LNCaP clone FGC (cell line): ENCODE results near the gene PROB1.
"Not testable (repeated sequence)": the region's sequence is repeated elsewhere in the genome, so short reads cannot be mapped to it uniquely, and the experiment has no call there.

Experiments
- DNase-seq: peaks from one replicate; pipeline ENCODE4 v3.0.0-alpha.2; 2011; ENCODE audit warnings: low read depth
- H3K4me3 ChIP-seq: 2 replicates; pipeline ENCODE4 v1.5.1; 2011; ENCODE audit warnings: mild to moderate bottlenecking, low read depth, low read length, control low read depth
- CTCF ChIP-seq: IDR thresholded peaks from 2 replicates; pipeline ENCODE4 v1.5.1; 2012; ENCODE audit warnings: mild to moderate bottlenecking; ENCODE audit not compliant: control insufficient read depth, insufficient read depth; ENCODE audit errors: extremely low read depth

PROB1 gene

DNA sequence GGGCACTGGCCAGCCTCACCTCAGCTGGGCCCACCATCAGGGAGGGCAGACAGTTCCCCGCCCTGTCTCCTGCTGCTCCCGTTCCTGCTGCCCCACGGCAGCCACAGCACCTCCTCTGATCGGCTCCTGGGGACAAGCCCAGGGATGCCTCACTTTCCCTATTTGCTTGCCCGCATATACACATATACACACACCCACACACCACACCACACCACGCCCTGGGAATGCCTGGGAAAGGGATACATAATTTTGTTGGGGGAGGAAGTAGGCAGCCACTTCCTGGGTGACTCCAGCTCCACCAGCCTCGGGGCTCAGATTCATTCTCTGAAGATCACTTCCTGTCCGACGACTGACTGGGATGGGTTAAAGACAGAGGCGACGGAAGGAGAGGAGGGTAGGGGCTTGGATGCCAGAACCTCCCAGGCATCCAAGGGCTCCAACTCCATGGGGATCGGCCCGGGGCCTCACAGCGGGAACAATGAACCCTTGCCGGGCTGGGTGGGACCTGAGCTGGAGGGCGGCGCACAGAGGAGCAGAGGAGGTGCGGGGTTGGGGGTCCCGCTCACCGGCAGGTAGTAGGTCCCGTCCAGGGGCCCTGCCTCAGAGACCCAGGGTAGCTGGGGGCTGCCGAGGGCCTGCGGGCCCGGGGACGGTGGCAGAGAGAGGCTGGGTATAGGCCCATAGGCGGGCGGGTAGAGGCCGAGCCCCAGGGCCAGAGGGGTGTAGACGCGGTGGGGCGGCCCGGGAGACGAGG, 3.2 kb downstream of the PROB1 start:
- DNase-seq: no peak
- no peak for TF ChIP-seq CTCF
- H3K4me3 ChIP-seq: no peak overlapping the region

DNA sequence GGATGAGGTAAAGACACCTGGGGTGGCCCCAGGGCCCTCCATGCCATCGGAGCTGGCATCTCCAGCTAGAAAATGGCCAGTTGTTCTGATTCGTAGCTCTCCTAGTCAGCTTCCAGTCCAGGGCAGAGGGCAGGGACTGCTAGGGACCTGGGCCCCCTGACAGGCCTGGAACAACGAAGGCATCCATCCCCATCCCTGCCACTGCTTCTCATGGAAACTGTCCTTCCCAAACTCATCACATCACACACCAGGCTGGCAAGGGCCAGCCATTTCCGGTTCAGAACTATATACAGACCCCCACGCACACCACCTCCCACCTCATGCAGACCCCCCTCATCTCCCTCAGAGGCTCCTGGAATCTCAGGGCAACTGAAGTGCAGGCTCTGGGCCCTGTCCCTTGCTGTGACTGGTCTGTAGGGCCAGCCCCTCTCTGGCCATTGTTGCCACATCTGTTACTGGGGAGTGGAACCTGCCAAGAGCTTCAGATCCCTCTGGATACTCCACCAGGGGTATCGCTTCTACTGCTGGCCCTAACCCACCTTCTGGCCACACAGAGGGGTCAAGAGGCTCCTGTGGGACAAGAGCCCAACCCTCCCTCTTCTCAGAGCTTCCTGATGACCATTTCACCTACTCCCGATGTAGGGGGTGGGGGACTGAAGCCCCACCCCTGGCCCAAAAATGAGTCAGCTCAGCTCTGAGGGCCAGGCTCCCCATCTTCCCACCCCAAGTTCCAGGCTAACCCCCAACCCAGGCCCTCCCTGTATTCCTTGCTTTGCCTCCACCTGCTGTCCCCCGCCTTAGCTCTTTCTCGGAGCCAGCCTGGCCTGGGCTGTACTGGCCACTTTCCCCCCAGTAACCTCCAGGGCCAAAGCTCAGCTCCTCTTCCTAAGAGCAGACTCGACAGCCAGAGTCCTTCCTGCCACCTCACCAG, 4.0 kb downstream of the PROB1 start:
- H3K4me3 ChIP-seq: no peak overlapping the region
- TF ChIP-seq CTCF: no peak
- DNase-seq: no peak

DNA sequence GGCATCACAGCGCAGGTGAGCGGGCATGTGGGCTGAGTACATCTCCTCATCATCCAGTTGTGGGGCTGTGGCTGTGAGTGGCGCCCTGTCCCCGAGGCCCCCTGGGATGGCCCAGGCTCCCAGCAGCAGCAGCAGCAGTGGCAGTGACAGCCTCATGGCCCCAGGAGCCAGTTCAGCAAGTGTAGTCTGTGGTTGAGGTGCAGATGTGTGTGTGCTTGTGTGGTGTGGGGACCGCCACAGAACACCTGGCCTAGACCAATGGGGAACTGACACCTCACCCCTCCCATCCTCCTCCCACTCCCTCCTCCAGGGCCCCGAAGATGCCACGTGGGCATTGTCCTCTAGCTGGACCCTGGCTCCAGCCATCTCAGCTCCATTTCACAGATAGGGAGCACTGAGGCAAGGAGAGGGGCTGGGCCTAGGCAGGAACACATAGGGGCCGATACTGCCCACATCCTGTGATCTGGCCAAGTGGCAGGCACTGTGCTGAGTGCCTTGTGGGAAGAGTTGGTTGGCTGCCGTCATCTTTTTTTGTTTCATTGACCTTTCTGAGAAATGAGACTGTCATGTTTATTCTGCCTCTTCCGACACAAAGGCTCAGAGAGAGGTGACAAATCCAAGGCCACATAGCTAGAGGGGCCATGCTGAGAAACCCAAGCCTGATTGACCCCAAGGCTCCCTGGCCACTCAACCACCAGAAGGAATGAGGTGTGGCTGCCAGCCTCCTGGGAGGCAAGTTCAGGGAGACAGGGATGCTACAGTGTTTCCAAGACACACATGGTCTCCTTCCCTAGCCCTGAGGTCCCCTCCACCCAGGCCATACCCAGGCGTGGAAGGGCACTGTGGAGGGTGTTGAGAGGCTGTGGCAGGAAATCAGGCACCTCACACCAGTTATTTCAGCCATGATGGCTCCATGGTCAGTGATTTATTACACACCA, 4.9 kb downstream of the PROB1 start, which contains the start of gene MZB1:
Gene MZB1, minus strand, starts transcription at position 213 of the 938 bp plus-strand sequence. Its CDS starts 57 bp downstream, at position 156.
- H3K4me3 ChIP-seq: peak within 1 kb of the TSS; percentile 64
- DNase-seq: no peak
- no peak for TF ChIP-seq CTCF

DNA sequence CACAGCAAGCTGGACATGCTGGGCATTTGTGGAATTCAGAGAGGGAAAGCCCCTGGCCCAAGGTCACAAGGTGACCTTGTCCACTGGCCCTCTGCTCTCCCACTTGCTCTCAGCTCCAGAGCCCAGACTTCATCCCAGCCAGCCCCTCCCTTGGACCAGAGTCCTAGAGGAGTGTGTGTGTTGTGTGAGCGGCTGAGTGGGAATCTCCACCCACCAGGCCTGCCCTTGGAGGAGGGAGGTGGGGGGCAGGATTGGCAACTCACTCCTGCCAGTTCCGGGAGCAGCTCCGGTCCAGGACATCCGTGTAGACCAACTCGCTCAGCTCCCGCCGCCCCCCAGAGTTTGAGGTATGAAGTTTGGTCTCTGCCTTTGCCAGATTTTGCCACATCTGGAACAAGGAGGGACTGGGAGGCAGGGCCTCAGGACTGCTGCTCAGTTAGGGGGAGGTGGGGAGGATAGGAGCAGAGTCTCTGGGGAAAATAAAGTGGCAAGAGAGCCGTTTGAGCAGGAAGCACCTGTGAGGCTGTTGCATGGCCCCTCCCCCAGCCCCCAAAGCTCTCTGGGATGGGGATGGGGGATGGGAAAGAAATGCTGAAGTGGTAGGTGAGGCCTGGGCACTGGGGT, 6.6 kb downstream of the PROB1 start:
- peak; percentile 72 for DNase-seq
- TF ChIP-seq CTCF: no peak
- H3K4me3 ChIP-seq: peak overlapping the region; percentile 64

GRCh38 chr5:139387611-139388197, 7.2 kb downstream of the PROB1 start:
- DNase-seq: no peak
- no peak for TF ChIP-seq CTCF
- H3K4me3 ChIP-seq: peak overlapping the region; percentile 64

DNA sequence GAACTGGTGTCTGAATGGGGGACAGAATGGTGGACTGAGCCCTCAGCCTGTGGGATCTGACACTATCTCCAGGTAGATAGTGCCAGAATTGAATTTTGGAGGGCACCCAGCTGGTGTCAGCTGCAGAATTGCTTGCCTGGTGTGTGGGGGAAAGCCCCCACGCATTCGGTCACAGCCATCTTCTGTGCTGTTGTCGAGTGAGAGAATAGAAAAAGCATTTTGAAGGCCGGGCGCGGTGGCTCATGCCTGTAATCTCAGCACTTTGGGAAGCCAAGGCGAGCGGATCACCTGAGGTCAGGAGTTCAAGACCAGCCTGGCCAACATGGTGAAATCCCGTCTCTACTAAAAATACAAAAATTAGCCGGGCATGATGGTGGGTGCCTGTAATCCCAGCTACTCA, 7.9 kb downstream of the PROB1 start:
- H3K4me3 ChIP-seq, DNase-seq: not testable (repeated sequence)
